Measurements from ENCODE around the gene PDE6G.

Gene PDE6G

GRCh38 chr17:81687770-81688541 lies 31.6 kb upstream of the PDE6G start:
- no peak for DNase-seq

- no peak for DNase-seq
These were observed 30.3 kb upstream of the PDE6G start for GRCh38 chr17:81686614-81687013.

GRCh38 chr17:81685108-81685507 lies 28.8 kb upstream of the PDE6G start:
- no peak for DNase-seq

GRCh38 chr17:81684442-81684911 lies 28.1 kb upstream of the PDE6G start:
- DNase-seq: no peak

- peak; percentile 97 for DNase-seq
These were observed 27.5 kb upstream of the PDE6G start, which contains the start of the genes ARL16 and HGS for GRCh38 chr17:81683584-81684441. Gene ARL16 (minus strand): TSS chr17:81683797. CDS start chr17:81683753, 44 bp downstream. Gene HGS (plus strand): TSS chr17:81684011. CDS start chr17:81684067, 56 bp downstream.

GRCh38 chr17:81683208-81683583 lies 26.9 kb upstream of the PDE6G start:
- no peak for DNase-seq

- no peak for DNase-seq
These were observed 26.3 kb upstream of the PDE6G start for GRCh38 chr17:81682565-81683207.

GRCh38 chr17:81681672-81682071 lies 25.3 kb upstream of the PDE6G start:
- no peak for DNase-seq

- no peak for DNase-seq
These were observed 23.8 kb upstream of the PDE6G start for GRCh38 chr17:81680150-81680549.

- no peak for DNase-seq
These were observed 20.6 kb upstream of the PDE6G start for GRCh38 chr17:81676906-81677305.

- DNase-seq: peak; percentile 46
These were observed 19.3 kb upstream of the PDE6G start for GRCh38 chr17:81675515-81676221.

GRCh38 chr17:81673561-81674258 lies 17.4 kb upstream of the PDE6G start:
- no peak for DNase-seq

GRCh38 chr17:81672954-81673353 lies 16.6 kb upstream of the PDE6G start:
- DNase-seq: no peak

- no peak for DNase-seq
These were observed 16.2 kb upstream of the PDE6G start for GRCh38 chr17:81672504-81672903.

GRCh38 chr17:81667754-81668153 lies 11.4 kb upstream of the PDE6G start:
- DNase-seq: no peak

GRCh38 chr17:81666342-81667191 lies 10.2 kb upstream of the PDE6G start, which contains the start of the genes CCDC137 and OXLD1:
Gene CCDC137 (plus strand): TSS chr17:81666737. CDS start chr17:81666767, 30 bp downstream.
Gene OXLD1 (minus strand): TSS chr17:81666605. CDS start chr17:81666577, 28 bp downstream.
- peak; percentile 89 for DNase-seq

- DNase-seq: no peak
These were observed 9.7 kb upstream of the PDE6G start for GRCh38 chr17:81666092-81666341.

- peak; percentile 47 for DNase-seq
These were observed 9.1 kb upstream of the PDE6G start for GRCh38 chr17:81665205-81666091.

GRCh38 chr17:81664051-81664470 lies 7.7 kb upstream of the PDE6G start:
- DNase-seq: no peak

- no peak for DNase-seq
These were observed 5.7 kb upstream of the PDE6G start for GRCh38 chr17:81662002-81662401.
